ENCODE results near the gene TST. TPM values are rescaled to one million over a fixed set of nuclear protein-coding genes. Genes with fewer than 3 reads are reported as not detected.

TST gene
- total RNA-seq, 1 donor from 2014 or later: 64.9 TPM

Other genes with a start within 250 kb of the TST start
- 11.0 and 13.7 TPM in 2 replicates for gene IFT27, start 243.3 kb downstream of the TST start, total RNA-seq
- gene PVALB, start 202.4 kb downstream of the TST start, total RNA-seq: not detected in 2 replicates
- gene NCF4, start 158.4 kb downstream of the TST start, total RNA-seq: not detected in 2 replicates
- gene CSF2RB, start 105.8 kb downstream of the TST start, total RNA-seq: 8.9 and 12.1 TPM in 2 replicates
- 135 and 148 TPM in 2 replicates for gene MPST, start 295 bp upstream of the TST start, total RNA-seq
- gene KCTD17, start 32.3 kb upstream of the TST start, total RNA-seq: 33.3 and 34.9 TPM in 2 replicates
- not detected in 2 replicates for gene TMPRSS6, start 90.3 kb upstream of the TST start, total RNA-seq
- 0.13 TPM in 1 of 2 replicates, not detected in the other for gene IL2RB, start 130.5 kb upstream of the TST start, total RNA-seq
- gene C1QTNF6, start 168.8 kb upstream of the TST start, total RNA-seq: 10.7 and 16.5 TPM in 2 replicates
- gene SSTR3, start 193.0 kb upstream of the TST start, total RNA-seq: not detected in 2 replicates
- 19.4 and 36.8 TPM in 2 replicates for gene RAC2, start 224.8 kb upstream of the TST start, total RNA-seq

Data from pulmonary artery endothelial cell (primary cell).